ENCODE measurements around the gene TAF1.
"Not testable (repeated sequence)": the region's sequence is repeated elsewhere in the genome, so short reads cannot be mapped to it uniquely, and the experiment has no call there.

TAF1 gene, protein sequence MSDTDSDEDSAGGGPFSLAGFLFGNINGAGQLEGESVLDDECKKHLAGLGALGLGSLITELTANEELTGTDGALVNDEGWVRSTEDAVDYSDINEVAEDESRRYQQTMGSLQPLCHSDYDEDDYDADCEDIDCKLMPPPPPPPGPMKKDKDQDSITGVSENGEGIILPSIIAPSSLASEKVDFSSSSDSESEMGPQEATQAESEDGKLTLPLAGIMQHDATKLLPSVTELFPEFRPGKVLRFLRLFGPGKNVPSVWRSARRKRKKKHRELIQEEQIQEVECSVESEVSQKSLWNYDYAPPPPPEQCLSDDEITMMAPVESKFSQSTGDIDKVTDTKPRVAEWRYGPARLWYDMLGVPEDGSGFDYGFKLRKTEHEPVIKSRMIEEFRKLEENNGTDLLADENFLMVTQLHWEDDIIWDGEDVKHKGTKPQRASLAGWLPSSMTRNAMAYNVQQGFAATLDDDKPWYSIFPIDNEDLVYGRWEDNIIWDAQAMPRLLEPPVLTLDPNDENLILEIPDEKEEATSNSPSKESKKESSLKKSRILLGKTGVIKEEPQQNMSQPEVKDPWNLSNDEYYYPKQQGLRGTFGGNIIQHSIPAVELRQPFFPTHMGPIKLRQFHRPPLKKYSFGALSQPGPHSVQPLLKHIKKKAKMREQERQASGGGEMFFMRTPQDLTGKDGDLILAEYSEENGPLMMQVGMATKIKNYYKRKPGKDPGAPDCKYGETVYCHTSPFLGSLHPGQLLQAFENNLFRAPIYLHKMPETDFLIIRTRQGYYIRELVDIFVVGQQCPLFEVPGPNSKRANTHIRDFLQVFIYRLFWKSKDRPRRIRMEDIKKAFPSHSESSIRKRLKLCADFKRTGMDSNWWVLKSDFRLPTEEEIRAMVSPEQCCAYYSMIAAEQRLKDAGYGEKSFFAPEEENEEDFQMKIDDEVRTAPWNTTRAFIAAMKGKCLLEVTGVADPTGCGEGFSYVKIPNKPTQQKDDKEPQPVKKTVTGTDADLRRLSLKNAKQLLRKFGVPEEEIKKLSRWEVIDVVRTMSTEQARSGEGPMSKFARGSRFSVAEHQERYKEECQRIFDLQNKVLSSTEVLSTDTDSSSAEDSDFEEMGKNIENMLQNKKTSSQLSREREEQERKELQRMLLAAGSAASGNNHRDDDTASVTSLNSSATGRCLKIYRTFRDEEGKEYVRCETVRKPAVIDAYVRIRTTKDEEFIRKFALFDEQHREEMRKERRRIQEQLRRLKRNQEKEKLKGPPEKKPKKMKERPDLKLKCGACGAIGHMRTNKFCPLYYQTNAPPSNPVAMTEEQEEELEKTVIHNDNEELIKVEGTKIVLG (N-terminal part only)

DNA sequence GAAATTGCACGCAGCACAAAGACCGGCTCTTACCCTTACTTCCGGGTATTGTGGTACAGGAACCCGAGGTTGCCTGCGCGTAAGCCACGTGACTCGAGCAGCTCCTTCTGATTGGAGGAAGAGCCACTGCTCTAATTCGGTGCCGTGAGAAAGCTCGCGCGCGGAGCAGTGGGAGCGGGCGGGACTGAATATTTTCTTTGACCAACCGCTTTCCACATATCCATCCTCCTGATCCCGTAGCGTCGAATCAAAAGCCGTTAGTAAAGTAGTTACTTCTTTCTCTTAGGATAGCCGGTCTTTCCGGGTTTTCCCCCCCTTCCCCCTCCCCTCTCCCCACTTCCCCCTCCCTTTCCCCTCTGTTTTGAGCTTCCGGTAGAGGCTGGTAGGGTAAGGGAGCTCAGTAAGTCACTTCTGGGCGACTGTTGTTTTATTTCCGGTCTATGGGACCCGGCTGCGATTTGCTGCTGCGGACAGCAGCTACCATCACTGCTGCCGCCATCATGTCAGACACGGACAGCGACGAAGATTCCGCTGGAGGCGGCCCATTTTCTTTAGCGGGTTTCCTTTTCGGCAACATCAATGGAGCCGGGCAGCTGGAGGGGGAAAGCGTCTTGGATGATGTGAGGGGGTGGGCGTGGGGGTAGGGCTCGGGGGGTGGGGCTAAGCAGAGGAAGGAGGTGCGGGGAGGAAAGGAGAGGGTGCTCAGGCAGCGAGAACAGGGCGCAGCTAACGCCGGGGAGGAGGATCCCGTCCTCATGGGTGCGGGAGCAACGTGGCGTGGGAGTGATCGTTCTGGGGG is at the start of gene TAF1:
Gene TAF1 (plus strand): TSS at position 483 of the 799 bp plus-strand sequence. CDS start 18 bp downstream, at position 501.
- H3K9me3 Mint-ChIP-seq: no peaks in the 10 kb centered on the region
- H3K27me3 Mint-ChIP-seq: peaks cover 3% of the 10 kb centered on the region
- H3K4me3 Mint-ChIP-seq: peak within 1 kb of the TSS; percentile 94
- H3K36me3 Mint-ChIP-seq (ENCODE audit: low read depth): peaks cover 40% of the 10 kb centered on the region
- DNase-seq: peak; percentile 84
- H3K27ac Mint-ChIP-seq: peak within 1 kb of the TSS; percentile 98
- H3K4me1 Mint-ChIP-seq (ENCODE audit: low read depth): peaks cover 21% of the 10 kb centered on the region

DNA sequence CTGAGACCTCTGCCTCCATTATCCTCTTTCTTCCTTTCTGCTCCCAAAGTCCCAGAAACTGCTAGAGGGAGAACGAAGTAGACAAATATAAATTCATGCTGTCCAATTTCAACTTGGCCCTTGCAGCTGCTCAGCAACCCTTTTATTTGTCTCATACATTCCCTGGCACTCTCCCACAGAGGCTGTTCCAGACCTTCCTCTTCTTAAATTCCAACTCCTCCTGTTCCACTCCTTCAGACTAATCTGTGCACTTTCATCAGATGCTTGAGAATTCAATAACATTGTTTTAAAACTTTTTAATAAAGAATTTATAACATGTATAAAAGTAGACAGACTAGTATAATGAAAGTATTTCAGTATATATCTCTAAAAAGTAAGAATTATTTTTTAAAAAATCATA is 49.2 kb upstream of the TAF1 start:
- not testable (repeated sequence) for H3K27me3 Mint-ChIP-seq; DNase-seq; H3K9me3 Mint-ChIP-seq; H3K4me3 Mint-ChIP-seq; H3K27ac Mint-ChIP-seq; H3K4me1 Mint-ChIP-seq (ENCODE audit: low read depth)
- H3K36me3 Mint-ChIP-seq (ENCODE audit: low read depth): peaks cover 18% of the 10 kb centered on the region

DNA sequence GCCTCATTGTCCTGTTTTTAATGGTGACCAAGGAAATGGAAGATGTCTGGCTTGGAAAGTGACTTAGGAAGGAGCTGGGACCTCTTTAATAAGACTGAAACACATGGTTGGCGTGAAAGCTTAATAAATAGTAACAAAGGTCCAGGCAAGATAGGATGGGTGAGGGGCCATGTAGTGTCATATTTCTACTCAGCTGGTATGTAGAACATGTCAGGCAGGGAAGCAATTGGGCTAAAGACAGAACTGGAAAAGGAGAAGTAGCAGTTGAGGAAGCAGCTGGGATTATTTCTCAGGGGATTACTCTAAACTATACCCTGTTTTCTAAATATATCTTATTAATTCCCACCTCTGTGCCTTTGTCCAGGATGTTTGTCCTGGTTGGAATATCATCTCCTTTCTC is 46.0 kb upstream of the TAF1 start:
- Mint-ChIP-seq H3K27me3 (peaks cover 13% of the 10 kb centered on the region), H3K36me3 (ENCODE audit: low read depth) (peaks cover 18% of the 10 kb centered on the region), H3K9me3 (no peaks in the 10 kb centered on the region), H3K27ac (no peak overlapping the region), H3K4me1 (ENCODE audit: low read depth) (no peaks in the 10 kb centered on the region), H3K4me3 (no peak overlapping the region)
- no peak for DNase-seq

DNA sequence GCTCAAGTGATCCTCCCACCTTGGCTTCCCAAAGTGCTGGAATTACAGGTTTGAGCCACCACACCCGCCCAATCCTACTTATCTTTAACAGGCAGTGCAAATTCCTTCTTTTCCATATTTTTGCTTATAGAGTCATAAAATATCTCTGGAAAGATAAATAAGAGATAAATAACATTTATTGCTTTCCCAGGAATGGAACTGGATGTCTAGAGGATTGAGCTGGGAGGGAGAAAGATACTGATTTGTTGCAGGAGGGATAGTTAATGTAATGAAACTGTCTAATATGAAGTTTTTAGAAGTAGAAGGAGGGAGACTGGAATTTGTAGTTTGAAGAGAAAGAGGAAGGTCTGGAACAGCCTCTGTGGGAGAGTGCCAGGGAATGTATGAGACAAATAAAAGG is 44.4 kb upstream of the TAF1 start:
- H3K4me3 Mint-ChIP-seq: no peak overlapping the region
- no peak for DNase-seq
- H3K27ac Mint-ChIP-seq: no peak overlapping the region
- H3K27me3 Mint-ChIP-seq: peaks cover 13% of the 10 kb centered on the region
- peaks cover 24% of the 10 kb centered on the region for H3K36me3 Mint-ChIP-seq (ENCODE audit: low read depth)
- peaks cover 2% of the 10 kb centered on the region for H3K9me3 Mint-ChIP-seq
- H3K4me1 Mint-ChIP-seq (ENCODE audit: low read depth): no peaks in the 10 kb centered on the region

DNA sequence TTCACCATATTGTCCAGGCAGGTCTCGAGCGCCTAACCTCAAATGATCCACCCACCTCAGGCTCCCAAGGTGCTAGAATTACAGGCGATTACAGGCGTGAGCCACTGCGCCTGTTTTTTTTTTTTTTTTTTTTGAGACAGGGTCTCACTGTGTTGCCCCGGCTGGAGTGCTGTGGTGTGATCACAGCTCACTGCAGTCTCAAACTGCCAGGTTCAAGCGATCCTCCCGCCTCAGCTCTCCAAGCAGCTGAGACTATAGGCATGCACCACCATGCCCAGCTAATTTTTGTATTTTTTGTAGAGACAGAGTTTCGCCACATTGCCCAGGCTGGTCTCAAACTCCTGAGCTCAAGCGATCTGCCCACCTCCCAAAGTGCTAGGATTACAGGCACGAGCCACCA is 41.7 kb upstream of the TAF1 start:
- peaks cover 33% of the 10 kb centered on the region for H3K36me3 Mint-ChIP-seq (ENCODE audit: low read depth)
- DNase-seq; H3K4me1 Mint-ChIP-seq (ENCODE audit: low read depth): not testable (repeated sequence)

DNA sequence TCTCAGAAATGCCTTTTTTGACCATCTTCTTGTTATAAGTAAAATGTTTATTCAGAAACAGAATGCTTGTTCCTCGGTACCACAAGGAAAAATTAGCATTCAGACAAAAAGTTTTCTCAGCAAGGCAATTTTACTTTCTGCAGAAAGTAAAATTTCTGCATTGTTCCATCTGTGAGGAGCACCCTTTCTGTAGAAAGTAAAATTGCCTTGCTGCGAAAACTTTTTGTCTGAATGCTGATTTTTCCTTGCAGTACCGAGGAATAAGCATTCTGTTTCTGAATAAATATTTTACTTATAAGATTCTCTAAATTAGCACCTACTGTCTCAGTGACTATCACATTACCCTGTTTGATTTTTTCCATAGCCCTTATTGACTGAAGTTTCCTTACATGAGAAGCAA is 39.8 kb upstream of the TAF1 start:
- Mint-ChIP-seq H3K4me3 (no peak overlapping the region), H3K27me3 (peaks cover 13% of the 10 kb centered on the region), H3K4me1 (ENCODE audit: low read depth) (no peaks in the 10 kb centered on the region), H3K36me3 (ENCODE audit: low read depth) (peaks cover 29% of the 10 kb centered on the region), H3K9me3 (peaks cover 6% of the 10 kb centered on the region), H3K27ac (no peak overlapping the region)
- DNase-seq: no peak

More for the DNA sequence above, 41.7 kb upstream of the TAF1 start:
- H3K27ac Mint-ChIP-seq, H3K9me3 Mint-ChIP-seq, H3K4me3 Mint-ChIP-seq: not testable (repeated sequence)
- peaks cover 13% of the 10 kb centered on the region for H3K27me3 Mint-ChIP-seq

DNA sequence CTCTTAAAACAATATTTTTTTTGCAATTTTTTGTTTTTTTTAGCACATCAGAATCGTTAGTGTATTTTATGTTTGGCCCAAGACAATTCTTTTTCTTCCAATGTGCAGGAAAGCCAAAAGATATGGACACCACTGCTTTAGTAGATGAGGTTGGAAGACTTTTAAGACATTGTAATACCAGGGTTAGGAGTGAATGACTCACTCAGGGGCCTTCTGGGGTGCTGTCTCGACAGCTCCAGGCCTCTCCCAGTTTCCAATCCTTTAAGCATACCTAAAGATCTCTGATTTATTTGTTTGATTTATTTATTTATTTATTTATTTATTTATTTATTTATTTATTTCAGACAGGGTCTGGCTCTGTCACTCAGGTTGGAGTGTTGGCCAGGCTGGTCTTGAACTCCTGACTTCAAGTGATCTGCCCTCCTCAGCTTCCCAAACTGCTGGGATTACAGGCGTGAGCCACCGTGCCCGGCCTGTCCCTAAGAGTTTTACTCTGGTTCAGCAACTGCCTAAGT is 16.9 kb upstream of the TAF1 start:
- not testable (repeated sequence) for DNase-seq; H3K27me3 Mint-ChIP-seq; H3K9me3 Mint-ChIP-seq; H3K27ac Mint-ChIP-seq; H3K4me1 Mint-ChIP-seq (ENCODE audit: low read depth); H3K4me3 Mint-ChIP-seq; H3K36me3 Mint-ChIP-seq (ENCODE audit: low read depth)

DNA sequence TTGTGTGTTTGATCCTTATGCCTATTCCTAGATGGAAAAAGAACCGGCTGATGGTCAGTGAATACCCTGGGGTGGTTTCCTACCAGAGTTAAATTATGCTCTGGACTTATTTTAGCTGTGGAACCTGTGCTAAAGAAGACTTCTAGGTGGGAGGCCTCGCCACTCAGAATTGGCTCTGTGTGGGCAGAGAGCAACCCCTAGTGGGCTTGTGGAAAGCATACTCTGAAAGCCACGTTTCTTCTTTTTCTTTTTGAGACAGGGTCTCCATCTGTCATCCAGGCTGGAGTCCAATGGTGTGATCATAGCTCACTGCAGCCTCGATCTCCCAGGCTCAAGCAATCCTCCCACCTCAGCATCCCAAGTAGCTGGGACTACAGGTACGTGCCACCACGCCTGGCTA is 16.3 kb upstream of the TAF1 start:
- not testable (repeated sequence) for DNase-seq; H3K27ac Mint-ChIP-seq; H3K9me3 Mint-ChIP-seq; H3K4me1 Mint-ChIP-seq (ENCODE audit: low read depth); H3K36me3 Mint-ChIP-seq (ENCODE audit: low read depth); H3K4me3 Mint-ChIP-seq; H3K27me3 Mint-ChIP-seq

DNA sequence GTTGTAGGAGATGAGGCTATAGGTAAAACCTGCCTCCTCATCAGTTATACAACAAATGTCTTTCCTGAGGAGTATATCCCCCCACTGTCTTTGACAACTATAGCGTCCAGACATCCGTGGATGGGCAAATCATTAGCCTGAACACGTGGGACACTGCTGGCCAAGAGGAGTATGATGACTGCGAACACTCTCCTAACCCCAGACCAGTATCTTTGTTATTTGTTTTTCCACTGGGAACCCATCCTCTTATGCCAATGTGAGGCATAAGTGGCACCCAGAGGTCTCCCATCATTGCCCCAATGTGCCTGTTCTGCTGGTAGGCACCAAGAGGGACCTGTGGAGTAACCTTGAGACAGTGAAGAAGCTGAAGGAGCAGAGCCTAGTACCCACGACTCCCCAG is 13.7 kb upstream of the TAF1 start:
- DNase-seq; H3K9me3 Mint-ChIP-seq; H3K4me3 Mint-ChIP-seq; H3K36me3 Mint-ChIP-seq (ENCODE audit: low read depth); H3K27me3 Mint-ChIP-seq; H3K4me1 Mint-ChIP-seq (ENCODE audit: low read depth); H3K27ac Mint-ChIP-seq: not testable (repeated sequence)

DNA sequence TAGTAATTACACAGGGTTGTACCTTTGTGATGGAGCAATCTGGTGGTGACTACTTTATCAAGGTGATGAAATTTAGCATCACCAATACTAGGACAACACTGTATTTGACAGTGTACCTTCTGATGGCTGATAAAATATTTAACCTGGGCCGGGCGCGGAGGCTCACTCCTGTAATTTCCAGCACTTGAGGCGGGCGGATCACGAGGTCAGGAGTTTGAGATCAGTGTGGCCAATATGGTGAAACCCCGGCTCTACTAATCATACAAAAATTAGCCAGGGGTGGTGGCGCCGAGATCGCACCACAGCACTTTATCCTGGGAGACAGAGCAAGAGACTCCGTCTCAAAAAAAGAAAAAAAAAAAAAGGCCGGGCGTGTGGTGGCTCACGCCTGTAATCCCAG is 1.9 kb upstream of the TAF1 start:
- no peaks in the 10 kb centered on the region for H3K9me3 Mint-ChIP-seq
- H3K27me3 Mint-ChIP-seq: peaks cover 3% of the 10 kb centered on the region
- peaks cover 12% of the 10 kb centered on the region for H3K4me1 Mint-ChIP-seq (ENCODE audit: low read depth)
- no peak overlapping the region for H3K27ac Mint-ChIP-seq
- H3K4me3 Mint-ChIP-seq: peak overlapping the region; percentile 27
- no peak for DNase-seq
- H3K36me3 Mint-ChIP-seq (ENCODE audit: low read depth): peaks cover 25% of the 10 kb centered on the region

DNA sequence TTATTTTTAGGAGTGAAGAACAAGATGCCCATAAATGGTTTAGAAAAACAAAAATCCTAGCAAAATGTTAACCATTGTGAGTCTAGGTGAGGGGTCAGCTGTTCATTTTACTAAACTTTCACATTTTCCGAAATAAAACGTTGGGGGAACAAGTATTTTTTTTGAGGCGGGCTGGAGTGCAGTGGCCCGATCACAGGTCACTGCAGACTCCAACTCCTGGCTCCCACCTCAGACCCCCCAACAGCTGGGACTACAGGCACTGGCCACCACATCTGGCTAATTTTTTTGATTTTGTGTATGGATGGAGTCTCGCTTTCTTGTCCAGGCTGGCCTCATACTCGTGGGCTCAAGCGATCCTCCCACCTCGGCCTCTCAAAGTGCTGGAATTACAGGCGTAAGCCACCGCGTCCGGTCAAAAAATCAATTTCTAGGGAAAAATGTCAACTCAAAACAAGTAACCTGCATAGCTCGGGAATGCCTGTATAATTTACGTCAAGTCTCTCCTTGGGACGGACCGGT is 742 bp upstream of the TAF1 start:
- Mint-ChIP-seq H3K4me3 (peak overlapping the region; percentile 94), H3K36me3 (ENCODE audit: low read depth) (peaks cover 33% of the 10 kb centered on the region), H3K27ac (peak overlapping the region; percentile 98), H3K9me3 (no peaks in the 10 kb centered on the region), H3K27me3 (no peaks in the 10 kb centered on the region), H3K4me1 (ENCODE audit: low read depth) (peaks cover 15% of the 10 kb centered on the region)
- DNase-seq: no peak

DNA sequence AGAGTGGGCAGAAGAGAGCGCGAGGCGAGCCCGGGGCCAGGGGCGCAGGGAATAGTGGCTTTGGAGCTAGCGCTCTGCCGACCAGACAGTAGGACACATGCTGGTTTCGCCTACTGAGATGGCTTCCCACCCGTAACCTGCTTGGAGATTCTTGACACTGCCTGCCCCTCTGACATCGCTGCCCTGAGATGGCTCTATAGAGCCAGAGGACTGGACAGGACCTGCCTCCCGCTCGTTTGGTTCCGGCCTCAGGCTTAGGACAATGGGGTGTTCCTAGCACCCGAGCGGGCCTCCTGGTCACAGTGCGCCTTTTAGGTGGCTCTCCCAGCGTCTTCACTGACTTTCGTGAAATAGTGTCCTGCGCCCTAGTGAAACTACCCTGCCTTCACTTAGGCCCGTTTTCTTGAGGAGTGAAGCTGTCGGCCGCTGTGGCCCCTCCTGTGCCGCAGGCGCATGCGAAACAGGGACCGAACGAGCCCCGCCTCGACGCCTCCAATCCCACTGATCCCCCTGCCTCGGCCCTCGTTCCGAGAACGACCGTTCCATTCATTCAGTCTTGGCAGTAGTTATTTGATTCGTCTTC is 608 bp downstream of the TAF1 start:
- Mint-ChIP-seq H3K36me3 (ENCODE audit: low read depth) (peaks cover 45% of the 10 kb centered on the region), H3K4me1 (ENCODE audit: low read depth) (peaks cover 24% of the 10 kb centered on the region), H3K9me3 (no peaks in the 10 kb centered on the region), H3K27ac (peak overlapping the region; percentile 98), H3K4me3 (peak overlapping the region; percentile 82), H3K27me3 (peaks cover 4% of the 10 kb centered on the region)
- peak; percentile 60 for DNase-seq

DNA sequence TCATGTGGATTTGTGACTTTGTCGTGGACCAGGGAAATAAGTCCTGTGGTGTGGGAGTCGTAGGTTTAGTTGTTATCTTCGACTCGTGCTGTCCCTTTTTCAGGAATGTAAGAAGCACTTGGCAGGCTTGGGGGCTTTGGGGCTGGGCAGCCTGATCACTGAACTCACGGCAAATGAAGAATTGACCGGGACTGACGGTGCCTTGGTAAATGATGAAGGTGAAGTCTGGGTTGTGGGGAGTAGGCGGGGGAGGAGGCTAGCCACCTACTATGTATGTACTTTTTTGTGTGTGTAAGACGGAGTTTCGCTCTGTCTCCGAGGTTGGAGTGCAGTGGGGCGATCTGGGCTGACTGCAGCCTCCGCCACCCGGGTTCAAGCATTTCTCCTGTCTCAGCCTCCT is 1.2 kb downstream of the TAF1 start:
- Mint-ChIP-seq H3K27ac (peak overlapping the region; percentile 98), H3K9me3 (no peaks in the 10 kb centered on the region), H3K36me3 (ENCODE audit: low read depth) (peaks cover 49% of the 10 kb centered on the region), H3K4me3 (peak overlapping the region; percentile 82), H3K4me1 (ENCODE audit: low read depth) (peaks cover 25% of the 10 kb centered on the region), H3K27me3 (peaks cover 6% of the 10 kb centered on the region)
- DNase-seq: peak; percentile 39
